Nephron (organoid): Measurements from ENCODE around the gene UVRAG.
A peak's percentile ranks its signal among the peaks of the same experiment; 100 is the strongest.

Source experiments
- H3K27ac Mint-ChIP-seq, 3 experiments: 2 replicates each; pipeline ENCODE4 v1.8.0; 2020; ENCODE audit warnings: mixed read lengths in 3 of 3, mild to moderate bottlenecking in 2 of 3, moderate library complexity in 1 of 3
- H3K27me3 Mint-ChIP-seq: 2 replicates; pipeline ENCODE4 v1.8.0; 2021; ENCODE audit warnings: low read depth, mild to moderate bottlenecking, moderate library complexity, mixed read lengths
- H3K36me3 Mint-ChIP-seq: 2 replicates; pipeline ENCODE4 v1.8.0; 2020; ENCODE audit warnings: low read depth, mixed read lengths
- H3K4me1 Mint-ChIP-seq: 2 replicates; pipeline ENCODE4 v1.8.0; 2020; ENCODE audit warnings: mixed read lengths
- H3K4me3 Mint-ChIP-seq, 3 experiments: 2 replicates each; pipeline ENCODE4 v1.8.0; 2020; ENCODE audit warnings: mild to moderate bottlenecking in 3 of 3, mixed read lengths in 3 of 3, moderate library complexity in 2 of 3
- H3K9me3 Mint-ChIP-seq: 2 replicates; pipeline ENCODE4 v1.8.0; 2020; ENCODE audit warnings: mixed read lengths
- CTCF ChIP-seq, 3 experiments: fragments of 200-600 bp; sonication (generic); IDR thresholded peaks; one replicate each; pipeline ENCODE4 v1.5.0; 2021; ENCODE audit warnings: antibody characterized with exemption in 3 of 3; ENCODE audit not compliant: unreplicated experiment in 3 of 3

Gene UVRAG

GRCh38 chr11:76164861-76165751 is 350.1 kb downstream of the UVRAG start:
- H3K27ac Mint-ChIP-seq, result no peak overlapping the region
- peaks cover 37% of the 10 kb centered on the region for H3K27me3 Mint-ChIP-seq
- no peak for TF ChIP-seq CTCF (IDR thresholded peaks at IDR 0.05; ENCODE audit: unreplicated experiment in 3 of 3)
- H3K4me3 Mint-ChIP-seq, result no peak overlapping the region
- no peaks in the 10 kb centered on the region for H3K36me3 Mint-ChIP-seq
- no peaks in the 10 kb centered on the region for H3K9me3 Mint-ChIP-seq
- H3K4me1 Mint-ChIP-seq, result peaks cover 30% of the 10 kb centered on the region

GRCh38 chr11:76166314-76166713 is 351.3 kb downstream of the UVRAG start:
- H3K36me3 Mint-ChIP-seq, result no peaks in the 10 kb centered on the region
- H3K27ac Mint-ChIP-seq, result no peak overlapping the region
- peaks cover 37% of the 10 kb centered on the region for H3K27me3 Mint-ChIP-seq
- peaks cover 24% of the 10 kb centered on the region for H3K4me1 Mint-ChIP-seq
- H3K9me3 Mint-ChIP-seq, result no peaks in the 10 kb centered on the region
- H3K4me3 Mint-ChIP-seq, result no peak overlapping the region
- TF ChIP-seq CTCF (IDR thresholded peaks at IDR 0.05; ENCODE audit: unreplicated experiment in 3 of 3), result no peak

- Mint-ChIP-seq H3K27me3 (peaks cover 33% of the 10 kb centered on the region), H3K4me3 (no peak overlapping the region), H3K27ac (peak overlapping the region in 1 of 3 experiments; percentile 27), H3K4me1 (peaks cover 12% of the 10 kb centered on the region), H3K9me3 (no peaks in the 10 kb centered on the region), H3K36me3 (no peaks in the 10 kb centered on the region)
- no peak for TF ChIP-seq CTCF (IDR thresholded peaks at IDR 0.05; ENCODE audit: unreplicated experiment in 3 of 3)
Observed at GRCh38 chr11:76167590-76167989, 352.6 kb downstream of the UVRAG start.

- no peaks in the 10 kb centered on the region for H3K9me3 Mint-ChIP-seq
- no peak for TF ChIP-seq CTCF (IDR thresholded peaks at IDR 0.05; ENCODE audit: unreplicated experiment in 3 of 3)
- peaks cover 15% of the 10 kb centered on the region for H3K4me1 Mint-ChIP-seq
- H3K36me3 Mint-ChIP-seq, result no peaks in the 10 kb centered on the region
- no peak overlapping the region for H3K27ac Mint-ChIP-seq
- H3K4me3 Mint-ChIP-seq, result no peak overlapping the region
- peaks cover 36% of the 10 kb centered on the region for H3K27me3 Mint-ChIP-seq
Observed at GRCh38 chr11:76169473-76169896, 354.5 kb downstream of the UVRAG start.

- Mint-ChIP-seq H3K36me3 (no peaks in the 10 kb centered on the region), H3K27ac (no peak overlapping the region), H3K4me1 (peaks cover 15% of the 10 kb centered on the region), H3K9me3 (no peaks in the 10 kb centered on the region), H3K4me3 (no peak overlapping the region), H3K27me3 (peaks cover 32% of the 10 kb centered on the region)
- no peak for TF ChIP-seq CTCF (IDR thresholded peaks at IDR 0.05; ENCODE audit: unreplicated experiment in 3 of 3)
Observed at GRCh38 chr11:76170468-76170867, 355.5 kb downstream of the UVRAG start.

GRCh38 chr11:76172583-76172982 is 357.6 kb downstream of the UVRAG start:
- Mint-ChIP-seq H3K27ac (peak overlapping the region in 1 of 3 experiments; percentile 11), H3K4me1 (peaks cover 24% of the 10 kb centered on the region), H3K27me3 (peaks cover 21% of the 10 kb centered on the region), H3K9me3 (no peaks in the 10 kb centered on the region), H3K4me3 (no peak overlapping the region), H3K36me3 (no peaks in the 10 kb centered on the region)
- no peak for TF ChIP-seq CTCF (IDR thresholded peaks at IDR 0.05; ENCODE audit: unreplicated experiment in 3 of 3)
